Lung (tissue), 12 donors: ENCODE results near the gene WDPCP. TPM values are rescaled to one million over a fixed set of nuclear protein-coding genes. Genes with fewer than 3 reads are reported as not detected.

Source experiments
- ATAC-seq: fragments of 200-7000 bp; cut with Tn5 transposase; one replicate; pipeline ENCODE4 v1.9.1; 2020; ENCODE audit warnings: moderate number of reproducible peaks; ENCODE audit not compliant: insufficient read depth, low FRiP score
- DNase-seq, 3 donors: peaks; one replicate each; pipeline ENCODE4 v3.0.0-alpha.2; 2013 to 2017
- H3K27ac ChIP-seq, 2 donors: one replicate each; pipeline ENCODE4 v1.5.1; 2013; ENCODE audit warnings: mild to moderate bottlenecking in 2 of 2, moderate library complexity in 2 of 2, control low read depth in 1 of 2, inconsistent platforms in 1 of 2, low read depth in 1 of 2, low read length in 1 of 2
- H3K27me3 ChIP-seq, 3 donors: one replicate each; pipeline ENCODE4 v1.5.1; 2013; ENCODE audit warnings: low read length in 2 of 3; ENCODE audit not compliant: control insufficient read depth in 3 of 3, insufficient read depth in 3 of 3
- H3K36me3 ChIP-seq, 4 donors: one replicate each; pipeline ENCODE4 v1.5.1; 2013; ENCODE audit warnings: low read length in 4 of 4, mild to moderate bottlenecking in 1 of 4, moderate library complexity in 1 of 4; ENCODE audit not compliant: control insufficient read depth in 4 of 4, insufficient read depth in 4 of 4
- H3K4me1 ChIP-seq, 5 donors: one replicate each; pipeline ENCODE4 v1.5.1; 2013; ENCODE audit warnings: low read length in 5 of 5, mild to moderate bottlenecking in 2 of 5, moderate library complexity in 1 of 5; ENCODE audit not compliant: control insufficient read depth in 5 of 5, insufficient read depth in 5 of 5
- H3K4me3 ChIP-seq: one replicate; pipeline ENCODE4 v1.5.1; 2013; ENCODE audit warnings: mild to moderate bottlenecking, control low read depth, moderate library complexity
- H3K9ac ChIP-seq, 2 donors: one replicate each; pipeline ENCODE4 v1.5.1; 2013; ENCODE audit warnings: low read length in 2 of 2, control low read depth in 1 of 2; ENCODE audit not compliant: insufficient read depth in 1 of 2
- H3K9me3 ChIP-seq, 4 donors: one replicate each; pipeline ENCODE4 v1.5.1; 2013; ENCODE audit warnings: low read length in 3 of 4, mild to moderate bottlenecking in 1 of 4, moderate library complexity in 1 of 4; ENCODE audit not compliant: control insufficient read depth in 4 of 4, insufficient read depth in 3 of 4
- CTCF ChIP-seq: IDR thresholded peaks from 2 replicates; pipeline ENCODE4 v1.5.1; 2012; ENCODE audit warnings: mild to moderate bottlenecking; ENCODE audit errors: control extremely low read depth, extremely low read depth
- WGBS, 2 donors: extraction: QIAGEN DNeasy Blood & Tissue Kit; methylation state at CpG; one replicate each; pipeline ENCODE4 v1.1.7; 2013; 5-methylcytosine and 5-hydroxymethylcytosine counted together
- polyA plus RNA-seq, 2 donors: library from polyadenylated mRNA; stranded (reverse); fragments of 200-250 nt; gene quantifications; one replicate each; pipeline ENCODE4 v1.2.1, GENCODE V29; 2013
- total RNA-seq, 2 donors: library from RNA; depleted of rRNA in 1 of 2; stranded (reverse); fragments of >200 nt in 1 of 2; gene quantifications; one replicate each; pipeline ENCODE4 v1.2.1, GENCODE V29; 2014 to 2021
- donor health status: control.
- donor health status: control.
- donor health status: Bipolar disorder and iron deficiency.
- donor health status: healthy.
- donor health status: DM: yes; HTN: yes; CAD: no.

Gene WDPCP
- total and polyA plus RNA-seq, 4 donors = 2.3 to 40.7 (median 8.6) TPM

- H3K27ac ChIP-seq = no peak overlapping the region
- no peak overlapping the region for H3K9ac ChIP-seq
- TF ChIP-seq CTCF = no peak
- DNase-seq = no peak
- no peak overlapping the region for H3K4me3 ChIP-seq
- H3K9me3 ChIP-seq = no peaks in the 10 kb centered on the region
- ATAC-seq = no peak
- H3K27me3 ChIP-seq = no peaks in the 10 kb centered on the region
- 86 to 92% methylated on average over 3 of the region's 3 CpGs for WGBS, 2 donors
- peaks cover 0 to 6% (median 2%) of the 10 kb centered on the region in 4 donors for H3K36me3 ChIP-seq
- H3K4me1 ChIP-seq = peaks cover 0 to 6% (median 0%) of the 10 kb centered on the region in 5 donors
These were observed 32.3 kb downstream of the WDPCP start for GRCh38 chr2:63555931-63556330.

- DNase-seq (no peak), ATAC-seq (no peak)
- Histone ChIP-seq H3K27me3 (no peaks in the 10 kb centered on the region), H3K4me1 (peaks cover 0 to 6% (median 0%) of the 10 kb centered on the region in 5 donors), H3K27ac (no peak overlapping the region), H3K9ac (no peak overlapping the region), H3K4me3 (no peak overlapping the region), H3K36me3 (peaks cover 0 to 6% (median 2%) of the 10 kb centered on the region in 4 donors), H3K9me3 (no peaks in the 10 kb centered on the region)
- TF ChIP-seq CTCF = no peak
- 97 to 98% methylated on average over 7 of the region's 7 CpGs for whole genome bisulfite sequencing, 2 donors
These were observed 33.0 kb downstream of the WDPCP start for GRCh38 chr2:63555299-63555698.

GRCh38 chr2:63553049-63553448 lies 35.2 kb downstream of the WDPCP start:
- no peak overlapping the region for H3K4me3 ChIP-seq
- peaks cover 0 to 6% (median 0%) of the 10 kb centered on the region in 5 donors for H3K4me1 ChIP-seq
- H3K27ac ChIP-seq = no peak overlapping the region
- TF ChIP-seq CTCF = no peak
- ATAC-seq (no peak), DNase-seq (peak in 1 of 3 donors; percentile 3)
- H3K9me3 ChIP-seq = no peaks in the 10 kb centered on the region
- 79 to 87% methylated on average over 4 of the region's 4 CpGs for WGBS, 2 donors
- H3K36me3 ChIP-seq = peaks cover 0 to 6% (median 2%) of the 10 kb centered on the region in 4 donors
- H3K9ac ChIP-seq = no peak overlapping the region
- no peaks in the 10 kb centered on the region for H3K27me3 ChIP-seq

- TF ChIP-seq CTCF = no peak
- no peak overlapping the region for H3K4me3 ChIP-seq
- H3K36me3 ChIP-seq = no peaks in the 10 kb centered on the region
- H3K27ac ChIP-seq = no peak overlapping the region
- WGBS, 2 donors = 91 to 94% methylated on average over 2 of the region's 2 CpGs
- peaks cover 0 to 4% (median 0%) of the 10 kb centered on the region in 4 donors for H3K9me3 ChIP-seq
- no peaks in the 10 kb centered on the region for H3K27me3 ChIP-seq
- ATAC-seq (no peak), DNase-seq (no peak)
- H3K4me1 ChIP-seq = no peaks in the 10 kb centered on the region
- H3K9ac ChIP-seq = no peak overlapping the region
These were observed 43.3 kb downstream of the WDPCP start for GRCh38 chr2:63545023-63545422.
